ENCODE measurements around the gene MAP6D1.

Gene MAP6D1

DNA sequence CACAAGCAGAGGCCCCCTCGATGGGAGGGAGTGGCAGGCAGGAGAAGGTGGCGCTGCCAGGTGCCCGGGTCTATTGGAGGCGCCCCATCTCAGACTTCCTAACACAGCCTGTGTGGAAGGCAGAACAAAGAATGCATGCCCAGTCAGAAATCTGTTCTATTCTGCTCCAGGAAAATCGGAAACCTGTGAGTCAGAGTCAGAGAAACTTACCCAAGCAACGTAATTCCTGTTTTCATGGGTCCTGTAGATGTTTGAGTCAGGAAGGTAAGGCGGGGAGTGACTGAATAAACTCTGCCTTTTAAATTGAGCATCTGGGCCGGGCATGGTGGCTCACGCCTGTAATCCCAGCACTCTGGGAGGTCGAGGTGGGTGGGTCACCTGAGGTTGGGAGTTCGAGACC lies 13.7 kb downstream of the MAP6D1 start:
- no peak overlapping the region for H3K4me3 ChIP-seq (IDR thresholded peaks at IDR 0.05; ENCODE audit: insufficient read depth, low read depth, low read length)
- no peaks in the 10 kb centered on the region for H3K79me2 ChIP-seq (ENCODE audit: insufficient read depth, low read depth)
- no peaks in the 10 kb centered on the region for H3K27me3 ChIP-seq (ENCODE audit: insufficient read depth, low read depth)
- H3K4me1 ChIP-seq (ENCODE audit: low read depth, poor library complexity, severe bottlenecking), result no peaks in the 10 kb centered on the region
- no peak overlapping the region for H3K4me2 ChIP-seq
- H3K36me3 ChIP-seq (ENCODE audit: insufficient read depth), result peaks cover 10% of the 10 kb centered on the region; the same call in 1 of the 2 replicates
- TF ChIP-seq, protein P1, sequence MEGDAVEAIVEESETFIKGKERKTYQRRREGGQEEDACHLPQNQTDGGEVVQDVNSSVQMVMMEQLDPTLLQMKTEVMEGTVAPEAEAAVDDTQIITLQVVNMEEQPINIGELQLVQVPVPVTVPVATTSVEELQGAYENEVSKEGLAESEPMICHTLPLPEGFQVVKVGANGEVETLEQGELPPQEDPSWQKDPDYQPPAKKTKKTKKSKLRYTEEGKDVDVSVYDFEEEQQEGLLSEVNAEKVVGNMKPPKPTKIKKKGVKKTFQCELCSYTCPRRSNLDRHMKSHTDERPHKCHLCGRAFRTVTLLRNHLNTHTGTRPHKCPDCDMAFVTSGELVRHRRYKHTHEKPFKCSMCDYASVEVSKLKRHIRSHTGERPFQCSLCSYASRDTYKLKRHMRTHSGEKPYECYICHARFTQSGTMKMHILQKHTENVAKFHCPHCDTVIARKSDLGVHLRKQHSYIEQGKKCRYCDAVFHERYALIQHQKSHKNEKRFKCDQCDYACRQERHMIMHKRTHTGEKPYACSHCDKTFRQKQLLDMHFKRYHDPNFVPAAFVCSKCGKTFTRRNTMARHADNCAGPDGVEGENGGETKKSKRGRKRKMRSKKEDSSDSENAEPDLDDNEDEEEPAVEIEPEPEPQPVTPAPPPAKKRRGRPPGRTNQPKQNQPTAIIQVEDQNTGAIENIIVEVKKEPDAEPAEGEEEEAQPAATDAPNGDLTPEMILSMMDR (conservative IDR thresholded peaks at IDR 0.05; ENCODE audit: low read depth, low read length), result no peak
- no peak overlapping the region for H2AFZ ChIP-seq (ENCODE audit: low read depth)
- H4K20me1 ChIP-seq (ENCODE audit: insufficient read depth), result no peaks in the 10 kb centered on the region
- no peak overlapping the region for H3K9ac ChIP-seq
- no peak overlapping the region for H3K27ac ChIP-seq

DNA sequence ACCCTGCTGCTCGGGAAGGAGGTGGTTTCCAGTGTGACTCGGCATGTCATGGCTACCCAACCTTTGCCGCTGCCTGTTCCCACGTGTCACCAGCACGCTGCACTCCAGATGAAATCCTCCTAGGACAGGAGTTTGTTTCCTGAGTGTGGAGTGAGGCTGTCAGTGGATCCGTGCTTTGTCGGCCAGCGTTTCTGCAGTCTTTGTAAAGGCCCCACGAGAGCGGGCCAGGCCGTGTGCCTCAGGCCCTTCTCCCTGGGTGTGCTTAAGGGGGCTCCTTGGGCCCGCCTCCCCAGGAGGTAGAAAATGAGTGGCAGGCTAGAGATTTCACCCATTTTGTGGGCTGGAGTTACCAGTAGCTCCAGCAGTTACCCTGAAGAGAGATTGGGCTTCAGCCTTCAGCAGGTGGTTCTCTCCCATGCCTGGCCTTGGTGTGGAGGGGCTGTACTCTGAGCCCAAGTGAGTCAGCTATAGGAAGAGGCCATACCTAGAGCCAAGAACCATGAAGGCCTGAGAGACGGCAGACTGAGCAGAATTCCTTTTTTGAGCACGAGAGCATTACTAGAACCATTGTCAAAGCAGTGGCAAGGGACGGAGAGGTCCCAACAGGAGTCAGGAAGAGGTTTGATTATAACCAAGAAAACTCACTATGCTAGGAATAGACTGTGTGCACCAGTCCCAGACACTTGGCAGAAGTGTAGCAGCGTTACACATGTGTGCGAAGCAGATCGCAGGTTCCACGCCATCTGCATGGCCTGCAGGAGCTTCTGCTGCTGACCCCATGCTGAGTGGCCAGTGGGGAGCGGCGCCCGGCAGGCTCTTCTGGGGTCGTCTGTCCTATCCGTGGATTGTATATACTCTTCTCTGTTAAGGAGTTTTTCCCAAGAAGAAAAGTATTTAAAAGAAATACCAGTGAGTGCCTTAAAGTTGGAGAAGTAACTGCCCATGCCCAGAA lies 14.5 kb downstream of the MAP6D1 start:
- Histone ChIP-seq H3K4me2 (no peak overlapping the region), H4K20me1 (ENCODE audit: insufficient read depth) (no peaks in the 10 kb centered on the region), H3K4me1 (ENCODE audit: low read depth, poor library complexity, severe bottlenecking) (no peaks in the 10 kb centered on the region), H3K27me3 (ENCODE audit: insufficient read depth, low read depth) (no peaks in the 10 kb centered on the region), H3K79me2 (ENCODE audit: insufficient read depth, low read depth) (no peaks in the 10 kb centered on the region), H3K4me3 (IDR thresholded peaks at IDR 0.05; ENCODE audit: insufficient read depth, low read depth, low read length) (no peak overlapping the region), H3K36me3 (ENCODE audit: insufficient read depth) (peaks cover 12% of the 10 kb centered on the region; the same call in 1 of the 2 replicates), H3K9ac (no peak overlapping the region), H2AFZ (ENCODE audit: low read depth) (no peak overlapping the region), H3K27ac (no peak overlapping the region)
- TF ChIP-seq, protein P1 (conservative IDR thresholded peaks at IDR 0.05; ENCODE audit: low read depth, low read length), result no peak

GRCh38 chr3:183809270-183809669 lies 16.1 kb downstream of the MAP6D1 start:
- Histone ChIP-seq H3K79me2 (ENCODE audit: insufficient read depth, low read depth) (no peaks in the 10 kb centered on the region), H3K9ac (no peak overlapping the region), H4K20me1 (ENCODE audit: insufficient read depth) (no peaks in the 10 kb centered on the region), H3K4me2 (no peak overlapping the region), H3K4me3 (IDR thresholded peaks at IDR 0.05; ENCODE audit: insufficient read depth, low read depth, low read length) (no peak overlapping the region), H3K36me3 (ENCODE audit: insufficient read depth) (peaks cover 12% of the 10 kb centered on the region; the same call in 1 of the 2 replicates), H3K27me3 (ENCODE audit: insufficient read depth, low read depth) (no peaks in the 10 kb centered on the region), H2AFZ (ENCODE audit: low read depth) (no peak overlapping the region), H3K27ac (no peak overlapping the region), H3K4me1 (ENCODE audit: low read depth, poor library complexity, severe bottlenecking) (no peaks in the 10 kb centered on the region)
- TF ChIP-seq, protein P1 (conservative IDR thresholded peaks at IDR 0.05; ENCODE audit: low read depth, low read length), result no peak

DNA sequence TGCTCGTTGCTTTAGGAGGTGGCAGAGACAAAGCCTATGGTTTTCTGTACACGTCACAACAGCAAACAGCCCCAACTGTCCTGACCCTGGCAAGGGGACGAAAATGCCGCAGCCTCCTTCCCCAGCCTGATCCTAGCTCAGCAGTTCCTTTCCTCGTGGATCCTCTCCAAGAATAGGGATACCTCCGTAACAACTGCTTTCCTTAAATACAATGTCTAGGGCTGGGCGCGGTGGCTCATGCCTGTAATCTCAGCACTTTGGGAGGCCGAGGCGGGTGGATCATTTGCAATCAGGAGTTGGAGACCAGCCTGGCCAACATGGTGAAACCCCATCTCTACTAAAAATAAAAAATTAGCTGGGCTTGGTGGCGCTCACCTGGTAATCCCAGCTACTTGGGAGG lies 17.0 kb downstream of the MAP6D1 start:
- TF ChIP-seq, protein P1 (conservative IDR thresholded peaks at IDR 0.05; ENCODE audit: low read depth, low read length), result no peak
- Histone ChIP-seq H3K27me3 (ENCODE audit: insufficient read depth, low read depth) (no peaks in the 10 kb centered on the region), H3K27ac (no peak overlapping the region), H4K20me1 (ENCODE audit: insufficient read depth) (no peaks in the 10 kb centered on the region), H3K36me3 (ENCODE audit: insufficient read depth) (0 out of 2 replicates have a peak, but pooled peaks cover 12% of the 10 kb centered on the region), H3K79me2 (ENCODE audit: insufficient read depth, low read depth) (no peaks in the 10 kb centered on the region), H2AFZ (ENCODE audit: low read depth) (no peak overlapping the region), H3K4me2 (no peak overlapping the region), H3K4me1 (ENCODE audit: low read depth, poor library complexity, severe bottlenecking) (no peaks in the 10 kb centered on the region), H3K9ac (no peak overlapping the region), H3K4me3 (IDR thresholded peaks at IDR 0.05; ENCODE audit: insufficient read depth, low read depth, low read length) (no peak overlapping the region)
